ENCODE data around the gene MASP2.
"Not testable (repeated sequence)": the region's sequence is repeated elsewhere in the genome, so short reads cannot be mapped to it uniquely, and the experiment has no call there.

MASP2 gene

DNA sequence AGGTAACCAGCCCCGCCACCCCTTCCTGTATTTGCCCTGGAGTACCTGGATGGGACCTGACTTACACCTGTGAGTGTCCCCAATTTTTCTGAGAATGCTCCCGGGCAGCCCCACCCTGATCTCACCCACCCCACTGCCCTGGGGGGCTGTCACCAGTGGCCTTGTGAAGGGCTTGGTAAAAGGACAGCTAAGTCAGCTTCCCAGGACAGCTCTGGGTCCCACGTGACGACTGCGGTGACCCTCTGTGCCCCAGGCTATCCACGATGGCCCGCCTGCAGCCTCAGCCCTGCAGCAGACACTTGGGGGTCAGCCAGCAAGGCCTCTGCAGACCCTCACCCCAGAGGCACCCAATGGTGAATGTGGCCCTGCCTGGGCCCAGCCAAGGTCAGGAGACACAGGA lies 7.1 kb upstream of the MASP2 start:
- ChIA-PET CTCF (interaction anchor here (0.9 to 2.7 kb wide), 2 partner anchors 17 to 22 kb away, joined by 4 to 13 read pairs; no protein-coding TSS in a partner anchor), POLR2A (interaction anchor here (1.0 to 1.1 kb wide), 2 partner anchors 16 to 17 kb away, joined by 3 read pairs; no protein-coding TSS in a partner anchor)
- TF ChIP-seq ARNT (IDR thresholded peaks at IDR 0.05) (no peak), FOXA1 (IDR thresholded peaks at IDR 0.05) (no peak), FOXM1 (IDR thresholded peaks at IDR 0.05; ENCODE audit: borderline replicate concordance) (no peak), PKNOX1 (IDR thresholded peaks at IDR 0.05) (no peak), ELF4 (IDR thresholded peaks at IDR 0.05) (no peak), BHLHE40 (IDR thresholded peaks at IDR 0.05; ENCODE audit: borderline replicate concordance) (no peak), NFRKB (IDR thresholded peaks at IDR 0.05) (no peak), LEF1 (IDR thresholded peaks at IDR 0.05; ENCODE audit: borderline replicate concordance) (no peak), CTBP1 (IDR thresholded peaks at IDR 0.05; ENCODE audit: borderline replicate concordance) (no peak), SP1 (IDR thresholded peaks at IDR 0.05) (no peak), FOXK2 (IDR thresholded peaks at IDR 0.05) (no peak), ZNF384 (IDR thresholded peaks at IDR 0.05) (no peak), HDGF (IDR thresholded peaks at IDR 0.05; ENCODE audit: borderline replicate concordance) (no peak), TARDBP (IDR thresholded peaks at IDR 0.05) (no peak), SUZ12 (IDR thresholded peaks at IDR 0.05) (no peak), L3MBTL2 (conservative IDR thresholded peaks at IDR 0.05) (no peak)
- DNase-seq (ENCODE audit: extremely low spot score) = no peak

GRCh38 chr1:11053758-11054137 lies 6.7 kb upstream of the MASP2 start:
- no peak for DNase-seq (ENCODE audit: extremely low spot score)
- ChIA-PET POLR2A (interaction anchor here (1.0 to 1.1 kb wide), 2 partner anchors 16 to 17 kb away, joined by 3 read pairs; no protein-coding TSS in a partner anchor), CTCF (interaction anchor here (0.9 to 2.8 kb wide), 3 partner anchors 16 to 23 kb away, joined by 4 to 16 read pairs (median 13); no protein-coding TSS in a partner anchor)
- TF ChIP-seq L3MBTL2 (conservative IDR thresholded peaks at IDR 0.05) (no peak), ARNT (IDR thresholded peaks at IDR 0.05) (no peak), SUZ12 (IDR thresholded peaks at IDR 0.05) (no peak)

GRCh38 chr1:11052839-11053757 lies 6.1 kb upstream of the MASP2 start:
- ChIA-PET POLR2A (interaction anchor here (1.1 kb wide), 1 partner anchor 15 kb away, joined by 3 read pairs; no protein-coding TSS in a partner anchor), CTCF (interaction anchor here (2.8 kb wide), 1 partner anchor 16 kb away, joined by 16 read pairs; no protein-coding TSS in a partner anchor)
- no peak for DNase-seq (ENCODE audit: extremely low spot score)
- TF ChIP-seq BHLHE40 (IDR thresholded peaks at IDR 0.05; ENCODE audit: borderline replicate concordance) (no peak), FOXA1 (IDR thresholded peaks at IDR 0.05) (no peak), ARNT (IDR thresholded peaks at IDR 0.05) (no peak), FOXK2 (IDR thresholded peaks at IDR 0.05) (no peak), SUZ12 (IDR thresholded peaks at IDR 0.05) (no peak), ZNF384 (IDR thresholded peaks at IDR 0.05) (no peak), HDGF (IDR thresholded peaks at IDR 0.05; ENCODE audit: borderline replicate concordance) (no peak), PKNOX1 (IDR thresholded peaks at IDR 0.05) (no peak), TARDBP (IDR thresholded peaks at IDR 0.05) (no peak), FOXM1 (IDR thresholded peaks at IDR 0.05; ENCODE audit: borderline replicate concordance) (no peak)

DNA sequence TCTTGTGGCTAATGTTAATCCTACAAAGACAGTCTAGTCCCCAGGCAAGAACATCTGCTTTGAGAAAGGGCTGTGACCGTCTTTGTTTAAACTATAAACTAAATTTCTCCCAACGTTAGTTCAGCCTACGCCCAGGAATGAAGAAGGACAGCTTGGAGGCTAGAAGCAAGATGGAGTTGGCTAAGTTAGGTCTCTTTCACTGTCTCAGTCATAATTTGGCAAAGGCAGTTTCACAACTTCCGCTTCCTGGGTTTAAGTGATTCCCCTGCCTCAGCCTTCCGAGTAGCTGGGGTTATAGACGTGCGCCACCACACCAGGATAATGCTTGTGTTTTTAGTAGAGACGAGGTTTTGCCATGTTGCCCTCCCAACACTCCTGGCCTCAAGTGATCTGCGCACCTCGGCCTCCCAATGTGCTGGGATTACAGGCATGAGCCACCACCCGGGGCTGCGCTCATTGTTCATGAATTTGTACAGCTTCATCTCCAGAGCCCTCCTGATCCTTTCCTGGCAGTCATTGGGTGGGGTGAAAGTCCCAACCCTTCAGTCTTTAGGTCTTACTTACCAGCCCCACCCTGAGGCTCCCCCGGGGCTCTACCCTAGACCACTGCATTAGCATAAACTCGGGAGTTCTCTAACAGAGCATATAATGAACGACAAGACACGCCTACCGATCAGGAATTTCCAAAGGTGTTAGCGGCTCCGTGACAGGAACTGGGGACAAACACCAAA lies 4.9 kb upstream of the MASP2 start:
- ChIA-PET CTCF (interaction anchor here (2.8 kb wide), 1 partner anchor 15 kb away, joined by 16 read pairs; no protein-coding TSS in a partner anchor), POLR2A (interaction anchor here (1.4 kb wide), 1 partner anchor 9 kb away, joined by 5 read pairs; no protein-coding TSS in a partner anchor)
- DNase-seq (ENCODE audit: extremely low spot score) = no peak
- TF ChIP-seq FOXA1 (IDR thresholded peaks at IDR 0.05) (no peak), PKNOX1 (IDR thresholded peaks at IDR 0.05) (no peak), NFRKB (IDR thresholded peaks at IDR 0.05) (no peak), SUZ12 (IDR thresholded peaks at IDR 0.05) (no peak), FOXK2 (IDR thresholded peaks at IDR 0.05) (no peak), ARNT (IDR thresholded peaks at IDR 0.05) (no peak), CTBP1 (IDR thresholded peaks at IDR 0.05; ENCODE audit: borderline replicate concordance) (no peak), LEF1 (IDR thresholded peaks at IDR 0.05; ENCODE audit: borderline replicate concordance) (no peak), TARDBP (IDR thresholded peaks at IDR 0.05) (no peak)

DNA sequence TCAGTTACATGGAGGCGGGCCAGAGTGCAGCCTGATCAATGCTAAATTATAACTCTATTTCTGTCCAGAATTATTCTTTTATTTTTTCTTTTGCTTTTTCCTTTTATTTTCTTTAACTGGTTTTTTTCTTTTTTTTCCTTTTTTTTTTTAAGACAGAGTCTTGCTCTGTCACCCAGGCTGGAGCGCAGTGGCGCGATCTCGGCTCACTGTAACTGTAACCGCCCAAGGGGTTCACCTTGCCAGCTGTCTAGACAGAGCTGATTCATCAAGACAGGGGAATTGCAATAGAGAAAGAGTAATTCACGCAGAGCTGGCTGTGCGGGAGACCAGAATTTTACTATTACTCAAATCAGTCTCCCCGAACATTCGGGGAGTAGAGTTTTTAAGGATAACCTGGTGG lies 4.1 kb upstream of the MASP2 start:
- ChIA-PET CTCF (interaction anchor here (2.8 kb wide), 1 partner anchor 14 kb away, joined by 16 read pairs; no protein-coding TSS in a partner anchor), POLR2A (interaction anchor here (1.4 kb wide), 1 partner anchor 10 kb away, joined by 5 read pairs; no protein-coding TSS in a partner anchor)
- not testable (repeated sequence) for DNase-seq (ENCODE audit: extremely low spot score)

GRCh38 chr1:11046270-11046566 lies 821 bp downstream of the MASP2 start:
- ChIA-PET CTCF (interaction anchor here (0.8 kb wide), 1 partner anchor 9 kb away, joined by 5 read pairs; no protein-coding TSS in a partner anchor), POLR2A (no interaction called here)
- DNase-seq (ENCODE audit: extremely low spot score) = no peak
- TF ChIP-seq TARDBP (IDR thresholded peaks at IDR 0.05) = no peak
- TF ChIP-seq CTBP1 (IDR thresholded peaks at IDR 0.05; ENCODE audit: borderline replicate concordance) = no peak
- TF ChIP-seq FOXA1 (IDR thresholded peaks at IDR 0.05) = no peak
- TF ChIP-seq BHLHE40 (IDR thresholded peaks at IDR 0.05; ENCODE audit: borderline replicate concordance) = no peak
- no peak for TF ChIP-seq PKNOX1 (IDR thresholded peaks at IDR 0.05)
- no peak for TF ChIP-seq ZNF384 (IDR thresholded peaks at IDR 0.05)
- TF ChIP-seq SUZ12 (IDR thresholded peaks at IDR 0.05) = no peak
- TF ChIP-seq ELF4 (IDR thresholded peaks at IDR 0.05) = no peak

Data from HEK293T (cell line).